Hematopoietic multipotent progenitor cell treated with erythropoietin and hydrocortisone succinate and interleukin-3 and kit ligand, for 8 days (in vitro differentiated cells): ENCODE measurements around the gene ASIC4.

Source experiments
- DNase-seq: peaks from one replicate; pipeline ENCODE4 v3.0.0-alpha.2; 2015

ASIC4 gene

DNA sequence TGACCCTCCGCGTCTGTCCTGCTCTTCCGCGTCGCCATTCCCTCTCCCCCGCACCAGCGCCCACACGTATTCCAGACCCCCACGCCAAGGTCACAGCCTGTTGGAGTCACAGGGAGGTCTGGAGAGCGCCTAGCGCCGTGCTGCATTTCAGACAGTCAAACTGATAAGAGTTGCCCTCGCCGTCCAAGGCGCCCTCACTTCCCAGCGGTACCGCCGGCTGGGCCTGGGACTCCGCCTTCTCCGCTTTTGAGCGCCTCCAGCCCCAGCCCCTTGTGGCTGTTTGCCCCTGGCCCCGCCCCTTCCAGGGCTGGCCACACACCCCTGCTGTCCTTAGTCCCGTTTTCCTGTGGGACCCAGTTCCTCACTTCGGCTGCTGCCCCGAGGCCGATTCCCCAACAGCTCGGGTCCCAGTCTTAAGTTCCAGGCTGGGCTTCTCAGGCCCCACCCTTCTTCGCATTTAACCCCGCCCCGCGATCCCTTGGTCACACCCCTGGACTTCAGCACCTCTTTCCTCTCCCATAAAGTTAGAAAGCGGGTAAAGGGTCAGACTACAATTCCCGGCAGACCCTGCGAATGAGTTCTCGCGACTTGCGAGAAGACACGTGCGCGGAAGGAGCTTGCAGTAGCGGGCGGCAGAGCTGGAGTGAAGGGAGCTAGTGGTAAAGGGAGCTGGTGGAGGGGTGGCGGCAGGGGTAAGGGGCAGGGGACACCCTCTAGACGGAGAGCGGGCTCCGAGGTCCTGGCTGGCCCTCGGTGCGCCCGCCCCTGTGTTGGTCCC is 15.8 kb upstream of the ASIC4 start, which contains the start of gene GMPPA:
GMPPA (plus strand) TSS at position 612 of the 778 bp plus-strand sequence. CDS start 1,085 bp downstream, outside the sequence.
- DNase-seq: peak; percentile 99

DNA sequence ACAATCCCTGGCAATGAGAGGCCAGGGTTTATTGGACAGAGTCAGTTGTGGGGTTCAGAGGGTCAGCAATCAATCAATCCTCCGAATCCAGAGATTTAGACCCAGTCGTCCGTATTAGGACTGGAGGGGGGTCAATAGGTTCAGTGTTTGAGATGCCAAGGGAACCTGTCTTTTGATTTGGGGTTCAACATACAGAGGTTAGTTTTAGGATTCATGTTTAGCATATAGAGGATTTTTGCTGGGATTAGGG is 15.3 kb upstream of the ASIC4 start:
- DNase-seq: no peak

DNA sequence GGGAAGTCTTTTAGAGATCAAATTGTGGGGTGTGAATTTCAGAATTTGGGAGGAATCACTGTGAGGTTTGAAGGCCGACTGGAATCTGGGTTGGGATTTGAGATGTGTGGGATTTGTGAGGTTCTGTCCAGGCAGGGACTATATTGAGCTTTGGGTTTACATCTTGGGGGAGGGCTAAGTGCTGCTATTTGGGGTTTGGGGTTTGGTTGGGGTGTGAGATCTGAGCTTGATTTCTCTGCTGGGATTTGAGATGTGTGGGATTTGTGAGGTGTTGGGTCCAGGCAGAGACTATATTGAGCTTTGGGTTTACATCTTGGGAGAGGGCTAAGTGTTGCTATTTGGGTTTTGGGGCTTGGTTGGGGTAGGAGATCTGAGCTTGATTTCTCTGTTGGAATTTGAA is 14.7 kb upstream of the ASIC4 start:
- no peak for DNase-seq

DNA sequence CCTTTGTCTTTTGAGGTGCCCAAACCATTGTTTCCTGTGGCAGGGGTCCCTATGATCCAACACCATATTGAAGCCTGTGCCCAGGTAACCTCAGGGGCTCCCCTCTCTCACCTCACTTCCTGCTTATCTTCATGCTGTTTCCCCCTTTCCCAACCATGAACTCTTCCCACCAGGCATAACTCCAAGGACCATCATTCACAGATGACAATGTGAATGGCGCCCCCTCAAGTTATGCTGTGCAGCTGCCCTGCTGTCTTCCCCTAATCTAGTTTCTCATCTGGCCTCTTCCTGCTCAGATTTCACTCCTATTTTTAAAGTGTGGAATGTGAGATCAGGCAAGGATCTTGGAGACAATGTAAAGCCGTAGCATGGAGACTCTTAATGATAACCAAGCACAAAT is 14.1 kb upstream of the ASIC4 start:
- DNase-seq: no peak

DNA sequence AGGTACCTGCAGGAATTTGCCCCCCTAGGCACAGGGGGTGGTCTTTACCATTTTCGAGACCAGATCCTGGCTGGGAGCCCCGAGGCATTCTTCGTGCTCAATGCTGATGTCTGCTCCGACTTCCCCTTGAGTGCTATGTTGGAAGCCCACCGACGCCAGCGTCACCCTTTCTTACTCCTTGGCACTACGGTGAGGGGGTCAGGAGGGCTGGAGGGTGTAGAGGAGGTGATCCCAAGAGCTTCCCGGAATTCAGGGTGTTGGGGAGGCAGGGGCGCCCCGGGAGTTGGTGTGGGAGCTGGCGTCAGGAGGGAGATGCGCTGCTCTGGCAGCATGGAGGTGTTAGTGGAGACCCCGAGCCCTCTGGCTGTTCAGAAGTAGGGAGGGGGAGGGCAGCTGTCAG is 12.4 kb upstream of the ASIC4 start:
- DNase-seq: no peak

DNA sequence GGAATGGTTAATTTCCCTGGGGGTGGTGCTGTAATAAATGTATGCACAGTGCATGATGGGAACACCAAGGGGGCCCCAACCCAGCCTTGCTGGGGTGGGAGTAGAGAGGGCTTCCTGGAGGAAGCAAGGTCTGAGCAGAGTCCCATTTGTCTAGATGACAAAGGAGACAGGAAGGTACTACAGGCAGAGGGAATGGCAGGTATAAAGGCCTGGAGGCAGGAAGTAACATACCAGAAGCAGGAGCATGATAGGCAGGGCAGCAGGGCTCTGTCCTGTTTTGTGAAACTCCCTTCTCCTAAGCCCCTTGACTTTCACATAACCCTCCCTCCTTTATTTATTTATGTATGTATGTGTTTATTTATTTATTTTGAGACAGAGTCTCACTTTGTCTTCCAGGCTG is 11.7 kb upstream of the ASIC4 start:
- no peak for DNase-seq

DNA sequence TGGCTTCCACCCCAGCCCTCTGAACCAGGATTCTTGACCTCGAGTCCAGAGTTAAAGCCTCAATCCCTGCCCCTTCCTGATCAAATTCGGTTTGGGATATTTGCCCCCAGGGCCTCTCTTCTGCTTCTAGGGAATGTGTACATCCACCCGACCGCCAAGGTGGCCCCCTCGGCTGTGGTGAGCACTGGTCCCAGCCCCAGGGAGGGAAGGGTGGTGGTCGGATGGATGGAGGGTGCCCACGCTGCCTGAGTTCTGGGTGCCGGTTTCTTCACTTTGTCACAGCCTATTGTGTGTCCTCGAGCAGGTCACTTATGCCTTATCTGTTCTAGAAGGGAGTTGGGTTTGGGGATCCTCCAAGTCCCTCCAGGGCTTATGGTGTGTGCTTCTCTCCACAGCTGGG is 8.7 kb upstream of the ASIC4 start:
- DNase-seq: no peak

DNA sequence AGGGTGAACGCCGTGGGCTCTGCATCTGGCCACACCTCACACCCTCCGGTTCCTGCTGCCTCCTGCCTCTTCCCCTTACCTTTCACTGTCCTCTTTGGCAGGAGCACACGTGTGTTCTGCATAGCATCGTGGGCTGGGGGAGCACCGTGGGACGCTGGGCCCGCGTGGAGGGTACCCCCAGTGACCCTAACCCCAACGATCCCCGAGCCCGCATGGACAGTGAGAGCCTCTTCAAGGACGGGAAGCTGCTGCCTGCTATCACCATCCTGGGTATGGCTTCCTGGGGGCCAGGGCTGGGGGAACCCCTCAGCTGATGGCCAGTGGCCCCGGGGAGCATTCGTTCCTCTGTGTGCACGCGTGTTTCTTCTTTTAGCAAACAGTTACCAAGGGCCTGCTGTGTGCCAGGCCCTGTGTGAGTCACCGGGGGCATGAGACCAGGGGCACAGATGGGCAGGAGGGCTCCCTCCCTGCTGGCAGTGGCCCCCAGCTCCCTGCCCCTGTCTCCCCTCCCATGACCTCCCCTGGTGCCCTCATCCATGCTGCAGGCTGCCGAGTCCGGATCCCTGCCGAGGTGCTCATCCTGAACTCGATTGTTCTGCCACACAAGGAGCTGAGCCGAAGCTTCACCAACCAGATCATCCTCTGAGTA is 8.0 kb upstream of the ASIC4 start:
- no peak for DNase-seq

DNA sequence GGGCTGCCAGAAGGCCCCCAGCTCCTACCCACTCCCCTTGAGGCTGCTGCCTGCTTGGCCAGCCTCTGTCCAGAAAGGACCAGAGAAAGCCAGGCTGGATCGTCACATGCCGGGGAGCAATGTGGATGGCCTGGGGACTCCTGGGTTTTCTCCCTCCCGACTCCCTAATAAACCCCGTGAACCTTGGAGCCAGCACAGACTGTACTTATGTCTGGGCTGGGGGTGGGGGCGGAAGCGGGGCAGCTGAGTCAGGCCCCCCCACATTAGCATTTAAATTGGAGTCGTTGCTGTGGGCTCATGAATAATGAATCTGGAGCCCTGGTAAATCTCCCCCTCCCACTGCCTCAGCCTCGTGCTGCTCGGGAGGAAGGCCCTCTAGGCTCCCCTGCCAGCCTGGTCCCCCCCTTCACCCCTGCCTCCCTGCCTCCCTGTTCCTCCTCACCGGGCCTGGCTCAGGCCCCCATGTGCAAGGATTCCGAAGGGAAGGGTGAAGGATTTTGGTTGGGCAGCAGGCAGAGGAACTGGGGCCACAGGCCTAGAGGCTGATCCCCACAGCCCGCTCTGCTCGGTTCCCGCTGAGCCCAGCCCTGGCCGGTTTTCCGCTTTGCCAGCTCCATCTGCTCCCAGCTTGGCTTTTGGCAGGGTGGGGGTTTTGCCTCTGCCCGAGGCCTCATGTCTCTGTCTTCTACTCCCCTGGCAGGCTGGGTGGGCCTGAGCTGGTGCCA is 7.3 kb upstream of the ASIC4 start:
- DNase-seq: no peak

DNA sequence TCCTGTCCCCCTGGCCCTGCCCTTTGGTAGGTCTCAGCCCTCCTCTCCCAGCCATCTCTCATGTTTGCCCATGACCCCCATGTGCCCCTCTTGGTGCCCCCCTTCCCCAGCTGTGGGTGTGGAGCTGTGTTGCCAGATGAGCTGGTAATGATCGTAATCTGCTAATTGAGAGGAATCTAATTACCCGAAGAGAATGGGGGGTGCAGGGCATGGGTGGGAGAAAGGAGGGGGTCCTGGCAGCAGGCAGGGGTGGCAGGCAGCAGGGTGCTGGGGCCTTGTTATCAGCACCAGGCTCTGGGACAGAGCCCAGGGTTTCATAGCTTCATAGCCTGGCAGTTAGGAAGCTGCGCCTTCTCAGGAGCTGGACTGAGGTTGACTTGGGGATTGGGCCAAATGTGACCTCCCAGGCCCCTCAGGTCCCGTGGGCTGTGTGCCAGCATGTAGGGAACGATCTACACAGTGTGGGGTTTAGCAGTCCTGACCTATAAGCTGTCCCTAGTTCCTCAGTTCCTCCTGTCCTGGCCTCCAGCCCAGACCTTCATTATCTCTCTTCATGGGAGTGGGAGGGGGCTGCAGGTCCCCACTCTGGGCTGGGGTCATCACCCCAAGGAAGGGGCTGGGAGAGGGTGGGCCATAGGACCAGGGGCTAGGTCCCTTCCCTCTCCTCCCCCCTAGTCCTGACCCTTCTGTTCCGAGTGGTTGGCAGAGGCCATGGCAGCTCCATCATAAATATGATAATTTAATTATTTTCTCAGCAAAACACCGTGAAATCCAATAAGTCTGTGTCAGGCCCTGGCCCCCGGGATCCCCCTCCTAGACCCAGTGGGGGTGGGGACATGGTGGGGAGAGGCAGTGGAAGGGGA is 6.5 kb upstream of the ASIC4 start:
- DNase-seq: peak; percentile 72

DNA sequence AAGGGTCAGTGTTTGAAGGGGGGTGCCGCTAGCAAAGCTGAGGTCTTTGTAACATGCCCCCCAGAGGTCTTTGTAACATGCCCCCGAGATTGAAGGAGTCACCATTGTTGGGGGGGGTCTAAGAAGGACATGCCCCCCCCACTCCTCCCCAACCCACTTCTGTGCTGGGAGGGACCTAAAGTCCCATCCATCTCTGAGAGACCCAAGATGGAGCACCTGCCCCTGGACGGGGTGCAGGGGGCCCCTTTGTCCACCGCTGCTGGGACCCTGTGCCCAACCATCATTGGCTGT is 5.9 kb upstream of the ASIC4 start:
- DNase-seq: no peak

DNA sequence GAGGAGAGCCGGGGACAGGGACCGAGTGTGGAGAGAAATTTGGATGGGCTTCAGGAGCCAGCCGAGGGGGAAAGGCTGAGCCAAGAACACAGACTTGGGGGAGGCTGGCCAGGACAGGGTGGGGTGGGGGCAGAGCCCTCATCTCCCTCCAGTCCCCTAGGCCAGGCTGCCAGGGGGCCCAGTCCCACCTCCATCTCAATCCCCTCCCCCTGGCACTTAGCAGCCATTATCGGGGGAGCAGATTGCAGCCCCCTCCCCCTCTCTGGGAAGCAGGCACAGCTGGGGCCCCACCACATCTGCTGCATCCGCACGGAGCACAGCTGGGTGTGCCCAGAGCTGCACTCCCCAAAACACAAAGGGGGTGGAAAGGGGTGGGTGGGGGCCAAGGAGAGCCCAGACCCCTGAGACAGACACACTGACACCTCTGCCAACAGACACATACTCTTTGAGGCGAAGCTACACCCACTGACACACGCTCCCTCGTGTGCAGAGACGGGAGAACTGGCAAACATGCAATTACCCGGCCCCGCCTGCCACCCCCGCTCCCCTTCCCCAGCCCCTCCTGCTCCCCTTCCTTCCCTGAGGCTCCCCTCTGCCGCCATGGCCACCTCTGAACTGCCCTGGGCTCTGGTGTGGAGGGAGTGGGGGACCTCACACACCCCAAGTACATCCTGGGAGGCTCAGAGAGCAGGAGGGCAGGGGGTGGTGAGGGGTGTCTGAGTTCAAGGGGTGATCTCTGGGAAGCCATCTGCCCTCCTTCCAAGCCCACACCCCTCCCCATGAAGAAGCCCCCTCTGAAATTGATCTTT is 5.1 kb upstream of the ASIC4 start:
- DNase-seq: peak; percentile 45

DNA sequence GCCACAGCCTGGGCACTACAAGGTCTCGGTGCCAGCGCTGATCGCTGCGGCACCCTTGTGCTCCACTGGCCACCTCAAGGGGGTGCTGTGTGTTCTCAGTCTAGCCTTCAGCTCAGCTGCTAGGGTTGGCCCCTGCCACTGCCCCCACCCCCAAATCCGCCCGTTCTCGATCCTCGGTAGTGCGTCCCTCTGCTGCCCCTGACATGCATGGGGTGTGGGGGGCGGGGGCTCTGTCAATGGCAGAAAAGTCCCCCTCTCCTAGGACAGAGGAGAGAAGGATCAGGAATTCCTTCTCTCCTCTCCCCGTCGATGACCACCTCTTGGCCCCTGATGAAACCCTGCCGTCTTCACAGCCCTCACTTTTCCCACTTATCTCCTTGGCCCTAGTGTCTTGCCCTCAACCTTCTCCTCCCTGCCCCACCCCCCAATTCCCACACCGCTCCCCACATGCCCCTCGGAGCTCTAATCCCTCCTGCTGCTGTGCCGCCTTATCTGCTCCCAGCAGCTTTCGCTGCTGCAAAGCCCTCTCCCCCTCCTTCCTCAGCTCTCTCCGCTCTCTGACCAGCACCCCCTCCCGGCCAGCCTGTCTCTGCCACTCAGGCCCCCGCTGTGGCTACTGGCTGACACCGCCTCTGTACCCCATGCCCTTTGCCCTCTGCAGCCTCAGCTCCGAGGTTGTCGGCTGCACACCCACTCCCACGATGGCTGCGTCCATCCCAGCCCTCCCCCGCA is 4.3 kb upstream of the ASIC4 start:
- peak; percentile 93 for DNase-seq

DNA sequence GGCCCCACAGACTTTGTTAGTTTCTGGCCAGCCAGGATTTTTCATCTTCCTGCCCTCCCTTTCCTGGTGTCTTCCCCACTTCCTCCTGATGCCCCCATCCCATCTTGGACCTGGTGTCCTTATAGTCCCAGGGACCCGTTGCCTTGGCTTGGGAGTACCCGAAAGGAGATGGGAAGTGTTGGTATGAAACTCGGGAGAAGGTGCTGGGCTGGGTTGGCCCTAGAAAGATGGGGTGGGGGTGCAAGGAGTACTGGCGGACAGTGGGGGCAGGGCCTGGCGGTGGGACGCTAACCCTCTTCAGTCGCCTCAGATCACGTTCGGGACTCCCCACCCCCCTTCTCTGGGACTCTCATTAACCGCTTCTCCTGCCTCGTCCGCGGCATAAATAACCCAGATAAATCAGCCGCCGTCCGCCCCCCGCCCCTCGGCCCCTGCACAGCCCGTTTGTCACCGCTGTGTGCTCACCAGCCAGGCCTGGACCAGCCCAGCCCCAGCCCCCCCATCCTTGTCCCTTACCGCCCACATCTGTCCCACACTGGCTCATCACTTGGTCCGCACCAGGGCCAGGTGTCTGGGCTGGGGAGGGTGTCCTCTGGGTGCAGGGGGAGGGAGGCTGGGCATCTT is 3.7 kb upstream of the ASIC4 start:
- DNase-seq: no peak

DNA sequence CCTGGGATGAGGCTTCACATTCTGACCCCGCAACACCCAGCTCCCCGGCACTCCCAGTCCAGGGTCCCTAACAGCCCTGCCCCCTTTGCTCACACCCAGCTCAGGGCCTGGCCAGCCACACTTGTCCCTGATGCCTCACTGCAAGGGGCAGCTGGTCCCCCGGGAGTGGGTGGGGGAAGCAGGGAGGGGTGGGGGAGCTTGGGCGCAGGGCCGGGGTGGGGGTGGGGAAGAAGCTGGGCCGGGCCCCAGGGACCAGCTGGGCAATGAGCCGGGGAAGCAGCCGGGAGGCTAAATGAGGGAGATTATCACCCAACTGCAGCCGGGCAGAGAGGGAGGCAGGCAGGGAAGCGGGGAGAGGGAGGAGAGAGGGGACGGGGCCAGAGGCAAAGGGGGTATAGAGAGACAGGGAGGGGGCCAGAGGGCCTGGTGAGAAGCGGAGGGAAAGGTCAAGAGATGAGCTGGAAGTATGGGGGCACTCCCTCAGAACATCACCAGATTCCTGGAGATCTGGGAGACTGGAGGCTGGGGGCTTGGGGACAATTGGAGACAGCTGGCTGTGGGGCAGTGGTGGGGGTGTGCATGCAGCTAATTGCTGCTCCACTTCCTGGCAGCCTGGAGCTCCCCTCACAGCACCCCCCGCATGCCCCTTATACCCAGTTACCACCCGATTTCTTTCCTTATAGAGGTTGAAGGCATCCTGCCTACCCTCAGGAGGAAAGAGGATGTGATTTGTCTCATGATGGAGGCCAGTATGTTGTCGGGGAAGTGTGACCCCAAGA is 2.5 kb upstream of the ASIC4 start:
- peak; percentile 71 for DNase-seq

DNA sequence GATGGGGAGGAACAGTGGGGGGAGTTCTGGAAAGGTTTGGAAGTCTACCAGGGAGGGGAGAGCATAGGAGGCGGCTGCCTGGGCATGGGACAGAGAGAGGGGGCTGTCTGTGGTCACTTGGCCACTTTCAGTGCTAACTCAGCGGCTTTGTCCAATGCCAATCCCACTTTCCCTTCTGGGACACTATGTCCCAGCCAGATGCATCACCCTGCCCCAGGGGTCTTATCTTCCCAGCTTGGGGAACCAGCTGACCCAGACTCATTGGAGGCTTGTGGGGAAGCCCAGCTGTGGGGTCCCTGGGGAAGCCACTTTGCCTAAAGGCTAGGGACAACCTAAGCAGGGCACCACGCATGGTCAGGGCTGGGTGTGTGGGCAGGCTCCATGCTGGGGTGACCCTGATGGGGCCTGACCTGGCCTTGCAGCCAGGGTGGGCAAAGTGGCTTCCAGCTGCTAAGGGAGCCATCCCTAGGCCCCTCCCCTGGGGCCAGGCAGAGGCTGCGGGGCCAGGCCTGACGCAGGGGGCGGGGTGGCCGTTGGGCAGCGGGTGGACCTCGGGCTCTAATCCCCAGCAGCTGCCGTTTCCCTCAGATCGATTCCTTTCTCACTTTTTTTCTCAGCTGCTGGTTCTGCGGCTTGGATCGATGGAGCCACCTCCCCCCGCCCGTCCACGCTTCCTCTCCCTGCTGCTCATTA is 1.6 kb upstream of the ASIC4 start:
- no peak for DNase-seq

DNA sequence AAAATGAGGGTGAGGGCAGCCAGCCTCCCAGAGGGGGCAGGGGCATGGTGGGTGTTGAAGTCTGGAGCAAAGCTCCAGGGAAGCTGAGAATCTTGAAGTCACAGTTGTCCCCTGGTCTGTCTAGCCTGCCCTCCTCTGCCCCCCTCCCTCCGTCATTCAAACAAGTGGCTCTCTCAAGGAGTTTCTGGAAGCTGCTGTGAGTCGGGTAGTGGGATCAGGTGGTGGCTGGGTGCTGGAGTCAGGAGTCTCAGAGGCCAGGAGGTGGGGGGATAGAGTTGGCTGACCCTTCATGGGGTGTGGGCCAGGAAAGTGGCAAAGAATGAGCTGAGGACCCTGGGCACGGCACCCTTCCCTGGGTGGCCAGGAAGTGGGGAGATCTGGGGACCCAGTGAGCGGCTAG is 495 bp upstream of the ASIC4 start:
- DNase-seq: peak; percentile 34

DNA sequence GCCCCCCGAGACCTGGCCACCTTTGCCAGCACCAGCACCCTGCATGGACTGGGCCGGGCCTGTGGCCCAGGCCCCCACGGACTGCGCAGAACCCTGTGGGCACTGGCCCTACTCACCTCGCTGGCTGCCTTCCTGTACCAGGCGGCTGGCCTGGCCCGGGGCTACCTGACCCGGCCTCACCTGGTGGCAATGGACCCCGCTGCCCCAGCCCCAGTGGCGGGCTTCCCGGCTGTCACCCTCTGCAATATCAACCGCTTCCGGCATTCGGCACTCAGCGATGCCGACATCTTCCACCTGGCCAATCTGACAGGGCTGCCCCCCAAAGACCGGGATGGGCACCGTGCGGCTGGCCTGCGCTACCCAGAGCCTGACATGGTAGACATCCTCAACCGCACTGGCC is 554 bp downstream of the ASIC4 start:
- DNase-seq: no peak

DNA sequence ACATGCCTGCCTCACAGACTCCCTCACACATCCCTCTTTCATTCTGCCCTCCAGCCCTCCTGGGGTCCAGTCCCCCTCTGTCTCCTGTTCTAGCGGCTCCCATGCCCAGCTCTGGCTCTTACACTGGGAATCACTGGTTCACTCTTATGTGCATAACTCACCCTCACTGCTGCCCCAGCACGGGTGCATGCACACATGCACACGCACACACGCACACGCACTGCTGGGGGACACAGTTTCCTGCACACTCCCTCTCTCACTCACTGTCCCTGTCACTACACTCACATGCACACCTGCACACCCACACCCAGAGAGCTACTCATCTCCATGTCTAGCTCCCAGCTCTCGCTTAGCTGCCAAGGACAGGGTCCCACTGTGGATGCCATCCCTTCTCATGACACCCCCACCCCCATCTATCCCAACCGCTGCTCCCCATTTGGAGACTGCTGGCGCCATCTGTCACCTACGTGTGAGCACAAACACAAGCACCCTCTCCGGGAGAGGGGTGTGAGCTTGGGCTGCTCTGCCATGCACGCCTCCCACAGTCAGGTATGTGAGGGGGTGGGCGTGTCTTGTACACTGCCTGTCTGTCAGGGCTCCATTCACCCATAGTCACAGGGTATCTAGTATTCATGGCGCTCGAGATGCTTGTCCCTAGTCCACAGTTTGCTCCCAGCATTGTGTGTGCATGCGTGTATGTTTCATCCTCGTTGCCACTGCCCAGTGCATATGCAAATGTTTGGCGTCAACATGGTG is 1.8 kb downstream of the ASIC4 start:
- DNase-seq: no peak
